Smooth muscle cell (in vitro differentiated cells): ENCODE data around the gene ZNF276. TPM values are rescaled to one million over a fixed set of nuclear protein-coding genes. Genes with fewer than 3 reads are reported as not detected.

ENCODE experiments used
- DNase-seq: peaks from one replicate; lab custom pipeline; 2025; ENCODE audit not compliant: unreplicated experiment; lab: John Stamatoyannopoulos, UW
- H2AFZ ChIP-seq: fragments of 200-600 bp; sonication (generic); 2 replicates; pipeline ENCODE4 v1.6.0; 2016; ENCODE audit warnings: antibody characterized with exemption, low read depth, mild to moderate bottlenecking
- H3F3A ChIP-seq: fragments of 200-600 bp; sonication (generic); 2 replicates; pipeline ENCODE4 v1.6.0; 2017; ENCODE audit warnings: antibody characterized with exemption, low read depth
- H3K27ac ChIP-seq: fragments of 200-600 bp; sonication (generic); 2 replicates; pipeline ENCODE4 v1.5.1; 2016; ENCODE audit warnings: low read depth, mild to moderate bottlenecking
- H3K27me3 ChIP-seq: fragments of 200-600 bp; sonication (generic); 2 replicates; pipeline ENCODE4 v1.6.1; 2016; ENCODE audit warnings: low read depth, mild to moderate bottlenecking
- H3K36me3 ChIP-seq: fragments of 200-600 bp; sonication (generic); 2 replicates; pipeline ENCODE4 v1.5.1; 2016; ENCODE audit warnings: low read depth
- H3K4me1 ChIP-seq: fragments of 200-600 bp; sonication (generic); 2 replicates; pipeline ENCODE4 v1.5.1; 2016; ENCODE audit warnings: low read depth
- H3K4me2 ChIP-seq: fragments of 200-600 bp; sonication (generic); 2 replicates; pipeline ENCODE4 v1.6.0; 2016; ENCODE audit warnings: mild to moderate bottlenecking
- H3K4me3 ChIP-seq: fragments of 200-600 bp; sonication (generic); 2 replicates; pipeline ENCODE4 v1.5.1; 2016; ENCODE audit warnings: mild to moderate bottlenecking
- H3K79me2 ChIP-seq: fragments of 200-600 bp; sonication (generic); 2 replicates; pipeline ENCODE4 v1.6.0; 2016; ENCODE audit warnings: low read depth, mild to moderate bottlenecking
- H3K9ac ChIP-seq: fragments of 200-600 bp; sonication (generic); 2 replicates; pipeline ENCODE4 v1.6.0; 2016; ENCODE audit warnings: low read depth
- H3K9me3 ChIP-seq: fragments of 200-600 bp; sonication (generic); replicated peaks from 2 replicates; pipeline ENCODE4 v1.5.1; 2016; ENCODE audit warnings: low read depth
- H4K20me1 ChIP-seq: fragments of 200-600 bp; sonication (generic); 2 replicates; pipeline ENCODE4 v1.6.0; 2016; ENCODE audit warnings: low read depth
- WGBS: methylation state at CpG from one replicate; pipeline ENCODE4 v1.1.7; 2016; ENCODE audit warnings: low lambda C conversion rate; 5-methylcytosine and 5-hydroxymethylcytosine counted together
- polyA plus RNA-seq: library from polyadenylated mRNA; unstranded; fragments of >200 nt; fragmentation: Nextera tagmentation; extraction: Ambion mirVana; gene quantifications from 2 replicates; pipeline ENCODE4 v1.2.1, GENCODE V29; 2016
- total RNA-seq: library from RNA; depleted of rRNA; stranded (reverse); fragments of >200 nt; gene quantifications from 2 replicates; pipeline ENCODE4 v1.2.3, GENCODE V29; 2014
- TF ChIP-seq, protein P1 (sequence below): fragments of 200-600 bp; sonication (generic); IDR thresholded peaks from 2 replicates; pipeline ENCODE4 v1.5.1; 2017; ENCODE audit warnings: borderline replicate concordance, mild to moderate bottlenecking, antibody characterized with exemption; ENCODE audit not compliant: insufficient read depth, poor library complexity, severe bottlenecking

The ZNF276 gene
- total and polyA plus RNA-seq, 2 experiments from 2014 or later: 8.0 to 11.0 TPM

DNA sequence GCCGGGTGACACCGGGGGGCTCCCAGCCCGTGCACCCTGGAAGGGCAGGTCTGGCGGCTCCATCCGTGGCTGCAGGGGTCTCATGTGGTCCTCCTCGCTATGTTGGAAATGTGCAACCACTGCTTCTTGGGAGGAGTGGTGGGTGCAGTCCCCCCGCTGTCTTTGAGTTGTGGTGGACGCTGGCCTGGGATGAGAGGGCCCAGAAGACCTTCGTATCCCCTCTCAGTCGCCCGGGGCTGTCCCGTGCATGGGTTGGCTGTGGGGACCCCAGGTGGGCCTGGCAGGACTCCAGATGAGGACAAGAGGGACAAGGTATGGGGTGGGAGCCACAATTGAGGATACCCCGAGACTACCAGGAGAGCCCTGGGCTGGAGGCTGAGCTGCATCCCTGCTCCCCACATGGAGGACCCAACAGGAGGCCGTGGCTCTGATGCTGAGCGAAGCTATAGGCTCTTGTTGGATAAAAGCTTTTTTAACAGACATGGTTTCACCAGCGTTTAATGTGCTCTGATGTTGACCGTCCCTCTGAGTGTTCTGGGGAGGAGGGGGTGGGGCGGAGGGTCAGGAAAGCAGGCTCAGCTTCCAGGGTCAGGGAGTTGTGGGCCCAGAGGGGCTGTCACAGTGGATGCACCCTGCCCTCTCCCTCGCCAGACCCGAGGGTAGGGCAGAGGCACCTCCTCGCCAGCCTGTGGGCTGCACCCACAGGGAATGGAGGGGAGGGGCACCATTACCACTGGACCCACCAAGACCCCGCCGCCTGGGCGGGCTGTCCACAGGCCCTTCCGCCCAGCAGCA is 25.3 kb upstream of the ZNF276 start:
- Histone ChIP-seq H3K27me3 (no peaks in the 10 kb centered on the region), H3K36me3 (no peaks in the 10 kb centered on the region), H3K4me3 (no peak overlapping the region), H3K9me3 (no peaks in the 10 kb centered on the region), H3K4me2 (no peak overlapping the region), H3K9ac (no peak overlapping the region), H2AFZ (no peak overlapping the region), H3F3A (no peaks in the 10 kb centered on the region), H3K27ac (no peak overlapping the region), H3K79me2 (peaks cover 3% of the 10 kb centered on the region), H4K20me1 (peaks cover 21% of the 10 kb centered on the region), H3K4me1 (peaks cover 12% of the 10 kb centered on the region)
- TF ChIP-seq, protein P1, sequence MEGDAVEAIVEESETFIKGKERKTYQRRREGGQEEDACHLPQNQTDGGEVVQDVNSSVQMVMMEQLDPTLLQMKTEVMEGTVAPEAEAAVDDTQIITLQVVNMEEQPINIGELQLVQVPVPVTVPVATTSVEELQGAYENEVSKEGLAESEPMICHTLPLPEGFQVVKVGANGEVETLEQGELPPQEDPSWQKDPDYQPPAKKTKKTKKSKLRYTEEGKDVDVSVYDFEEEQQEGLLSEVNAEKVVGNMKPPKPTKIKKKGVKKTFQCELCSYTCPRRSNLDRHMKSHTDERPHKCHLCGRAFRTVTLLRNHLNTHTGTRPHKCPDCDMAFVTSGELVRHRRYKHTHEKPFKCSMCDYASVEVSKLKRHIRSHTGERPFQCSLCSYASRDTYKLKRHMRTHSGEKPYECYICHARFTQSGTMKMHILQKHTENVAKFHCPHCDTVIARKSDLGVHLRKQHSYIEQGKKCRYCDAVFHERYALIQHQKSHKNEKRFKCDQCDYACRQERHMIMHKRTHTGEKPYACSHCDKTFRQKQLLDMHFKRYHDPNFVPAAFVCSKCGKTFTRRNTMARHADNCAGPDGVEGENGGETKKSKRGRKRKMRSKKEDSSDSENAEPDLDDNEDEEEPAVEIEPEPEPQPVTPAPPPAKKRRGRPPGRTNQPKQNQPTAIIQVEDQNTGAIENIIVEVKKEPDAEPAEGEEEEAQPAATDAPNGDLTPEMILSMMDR: no peak
- WGBS: 90% methylated on average over 24 of the region's 25 CpGs
- DNase-seq: no peak

DNA sequence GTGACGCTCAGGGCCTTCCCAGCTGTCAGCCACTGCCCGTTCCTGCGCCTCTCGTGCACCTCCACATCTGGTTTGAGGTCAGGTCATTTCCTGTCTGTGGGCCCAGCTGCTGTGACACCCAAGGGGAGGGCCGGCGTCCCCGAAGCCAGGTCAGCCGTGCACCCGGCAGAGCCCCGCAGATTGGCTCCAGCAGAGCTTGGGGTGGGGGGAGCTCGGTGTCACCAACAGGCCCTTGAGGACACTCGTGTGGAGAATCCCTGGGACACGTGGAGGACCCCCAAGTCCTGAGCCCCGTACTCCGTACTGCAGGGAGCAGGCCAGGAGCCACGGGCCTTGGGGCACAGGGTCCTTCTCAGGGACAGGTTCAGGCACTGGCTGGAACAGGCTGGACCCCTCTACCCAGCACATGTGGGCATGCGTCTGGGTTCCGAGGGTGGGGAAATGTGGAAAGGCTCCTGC is 24.6 kb upstream of the ZNF276 start:
- H3K4me2 ChIP-seq: no peak overlapping the region
- no peaks in the 10 kb centered on the region for H3K36me3 ChIP-seq
- WGBS: 94% methylated on average over 18 of the region's 18 CpGs
- peaks cover 21% of the 10 kb centered on the region for H4K20me1 ChIP-seq
- H3K4me3 ChIP-seq: no peak overlapping the region
- no peaks in the 10 kb centered on the region for H3K9me3 ChIP-seq
- peaks cover 3% of the 10 kb centered on the region for H3K79me2 ChIP-seq
- H2AFZ ChIP-seq: no peak overlapping the region
- H3K4me1 ChIP-seq: peaks cover 12% of the 10 kb centered on the region
- TF ChIP-seq, protein P1: no peak
- H3K9ac ChIP-seq: no peak overlapping the region
- DNase-seq: no peak
- H3K27me3 ChIP-seq: no peaks in the 10 kb centered on the region
- no peaks in the 10 kb centered on the region for H3F3A ChIP-seq
- no peak overlapping the region for H3K27ac ChIP-seq

DNA sequence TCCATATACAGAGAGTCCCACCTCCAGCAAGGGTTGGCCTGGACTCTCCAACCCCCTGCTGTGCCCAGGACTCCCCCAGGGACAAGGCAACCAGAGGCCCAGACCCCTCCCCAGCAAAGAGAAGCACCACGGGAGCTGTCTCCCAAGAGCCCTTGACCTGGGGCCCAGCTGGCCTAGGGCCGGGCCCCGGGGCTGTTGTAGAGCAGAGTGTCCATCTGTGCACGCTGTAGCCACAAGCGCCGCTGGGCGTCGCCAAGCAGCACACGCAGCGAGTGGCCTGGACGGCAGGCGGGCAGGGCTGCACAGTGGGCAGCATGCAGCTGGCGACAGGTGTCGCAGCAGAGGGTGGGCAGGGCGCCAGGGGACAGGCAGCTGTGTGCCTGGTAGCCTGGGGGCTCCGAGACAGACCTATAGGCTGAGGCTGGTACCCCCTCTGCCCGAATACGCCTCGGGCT is 24.1 kb upstream of the ZNF276 start:
- TF ChIP-seq, protein P1: no peak
- WGBS: 99% methylated on average over 14 of the region's 19 CpGs

More for the DNA sequence above, 24.1 kb upstream of the ZNF276 start:
- no peaks in the 10 kb centered on the region for H3F3A ChIP-seq
- no peak for DNase-seq
- H4K20me1 ChIP-seq: peaks cover 21% of the 10 kb centered on the region
- H3K27ac ChIP-seq: no peak overlapping the region
- no peaks in the 10 kb centered on the region for H3K9me3 ChIP-seq
- H3K36me3 ChIP-seq: no peaks in the 10 kb centered on the region
- no peak overlapping the region for H2AFZ ChIP-seq
- no peak overlapping the region for H3K4me3 ChIP-seq
- peaks cover 3% of the 10 kb centered on the region for H3K79me2 ChIP-seq
- H3K4me1 ChIP-seq: peaks cover 12% of the 10 kb centered on the region
- H3K4me2 ChIP-seq: no peak overlapping the region
- no peaks in the 10 kb centered on the region for H3K27me3 ChIP-seq
- H3K9ac ChIP-seq: no peak overlapping the region
